GM12874 (cell line): ENCODE results near the gene FXYD7.

Experiments used
- CTCF ChIP-seq: IDR thresholded peaks from 2 replicates; pipeline ENCODE4 v1.5.1; 2011; ENCODE audit warnings: low read depth, mild to moderate bottlenecking, control low read depth, low read length, moderate library complexity; ENCODE audit not compliant: insufficient read depth

FXYD7 gene

GRCh38 chr19:35134601-35135242 is 8.3 kb upstream of the FXYD7 start, which contains the start of gene LGI4:
Gene LGI4 (minus strand): TSS chr19:35135059. CDS start chr19:35134680, 379 bp downstream.
- TF ChIP-seq CTCF: no peak

- TF ChIP-seq CTCF: peak; percentile 91
These were observed 7.6 kb upstream of the FXYD7 start for GRCh38 chr19:35135389-35135909.

GRCh38 chr19:35136231-35136630 is 6.8 kb upstream of the FXYD7 start:
- TF ChIP-seq CTCF: no peak

GRCh38 chr19:35136977-35137702 is 5.9 kb upstream of the FXYD7 start:
- TF ChIP-seq CTCF: no peak

GRCh38 chr19:35138305-35138892 is 4.7 kb upstream of the FXYD7 start, which contains the start of gene FXYD1:
Gene FXYD1 (plus strand): TSS chr19:35138824. CDS start chr19:35140080, 1,256 bp downstream.
- TF ChIP-seq CTCF: no peak

- no peak for TF ChIP-seq CTCF
These were observed 2.7 kb upstream of the FXYD7 start for GRCh38 chr19:35140207-35140961.
